HG02798 (cell line): ENCODE results near the gene DPP10.
"Not testable (repeated sequence)": the region's sequence is repeated elsewhere in the genome, so short reads cannot be mapped to it uniquely, and the experiment has no call there.

ENCODE experiments used
- ATAC-seq: cut with Tn5 transposase; IDR thresholded peaks from one replicate; pipeline ENCODE4 v1.9.1; 2021; ENCODE audit warnings: mild to moderate bottlenecking; ENCODE audit not compliant: unreplicated experiment, poor library complexity

The DPP10 gene

DNA sequence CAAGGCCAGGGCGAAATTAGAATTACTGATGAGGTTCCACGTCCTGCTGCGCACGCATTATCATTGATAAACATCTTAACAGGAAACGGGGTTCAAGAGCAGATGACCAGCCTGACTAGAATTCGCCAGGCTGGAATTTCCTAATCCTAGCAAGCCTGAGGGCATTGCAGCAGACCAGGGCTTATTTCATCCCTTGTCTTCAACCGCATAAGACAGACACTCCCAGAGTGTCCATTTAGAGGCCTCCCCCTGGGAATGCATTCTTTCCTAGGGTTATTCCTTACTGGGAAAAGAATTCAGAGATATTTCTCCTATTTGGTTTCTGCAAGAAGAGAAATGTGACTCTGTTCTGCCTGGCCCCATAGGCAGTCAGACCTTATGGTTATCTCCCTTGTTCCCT is 486.8 kb downstream of the DPP10 start:
- no peak for ATAC-seq

GRCh38 chr2:114933671-114934241 is 491.3 kb downstream of the DPP10 start:
- no peak for ATAC-seq

- ATAC-seq, result no peak
Observed at GRCh38 chr2:114935031-114935430, 492.6 kb downstream of the DPP10 start.

DNA sequence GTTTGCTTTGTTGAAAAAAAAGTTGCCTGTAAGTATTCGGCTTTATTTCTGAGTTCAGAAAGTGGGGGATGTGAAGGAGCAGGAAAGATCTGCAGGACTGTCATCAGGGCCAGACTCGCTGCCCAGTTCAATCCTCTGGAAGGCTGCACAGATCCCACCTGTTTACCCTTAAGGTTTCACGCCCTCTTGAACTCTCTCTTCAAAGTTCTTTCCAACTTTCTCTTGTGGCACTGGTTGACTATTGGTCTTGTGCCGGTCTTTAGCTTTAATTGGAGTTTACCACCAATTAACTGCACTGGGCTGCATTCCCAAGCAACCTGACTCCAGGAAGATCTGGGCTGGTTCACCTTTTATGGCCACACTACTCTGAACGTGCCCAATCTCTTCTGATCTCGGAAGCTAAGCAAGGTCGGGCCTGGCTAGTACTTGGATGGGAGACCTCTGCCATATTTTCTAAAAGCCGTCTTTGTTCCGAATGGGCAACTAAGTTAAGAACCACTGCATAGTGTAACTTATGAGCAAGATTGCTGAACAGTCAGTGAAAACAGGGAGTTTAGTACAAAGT is 495.0 kb downstream of the DPP10 start:
- ATAC-seq, result no peak

GRCh38 chr2:114940785-114941458 is 498.5 kb downstream of the DPP10 start:
- ATAC-seq, result no peak

GRCh38 chr2:114949228-114949804 is 506.9 kb downstream of the DPP10 start:
- ATAC-seq, result no peak

DNA sequence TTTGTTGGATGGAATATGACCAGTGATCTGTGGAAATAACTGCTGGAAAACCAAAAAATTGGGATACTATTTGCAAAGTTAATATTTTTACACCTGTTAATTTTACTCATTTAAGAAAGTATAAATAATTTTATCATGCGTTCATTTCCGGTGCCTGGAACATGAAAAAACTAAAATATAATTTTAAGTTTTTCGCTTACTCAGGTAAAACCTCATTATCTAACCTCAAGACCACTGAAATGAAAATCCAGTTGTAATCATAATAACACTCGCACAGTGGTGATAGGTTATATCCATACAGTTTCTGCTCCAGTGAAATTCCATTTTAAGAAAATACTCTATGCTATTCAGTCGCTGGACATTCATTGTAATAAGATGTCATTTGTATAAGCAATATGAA is 517.9 kb downstream of the DPP10 start:
- ATAC-seq, result no peak

GRCh38 chr2:114962532-114962931 is 520.1 kb downstream of the DPP10 start:
- no peak for ATAC-seq

- ATAC-seq, result no peak
Observed at GRCh38 chr2:114968748-114969400, 526.4 kb downstream of the DPP10 start.

- not testable (repeated sequence) for ATAC-seq
Observed at GRCh38 chr2:115004321-115004720, 561.9 kb downstream of the DPP10 start.

DNA sequence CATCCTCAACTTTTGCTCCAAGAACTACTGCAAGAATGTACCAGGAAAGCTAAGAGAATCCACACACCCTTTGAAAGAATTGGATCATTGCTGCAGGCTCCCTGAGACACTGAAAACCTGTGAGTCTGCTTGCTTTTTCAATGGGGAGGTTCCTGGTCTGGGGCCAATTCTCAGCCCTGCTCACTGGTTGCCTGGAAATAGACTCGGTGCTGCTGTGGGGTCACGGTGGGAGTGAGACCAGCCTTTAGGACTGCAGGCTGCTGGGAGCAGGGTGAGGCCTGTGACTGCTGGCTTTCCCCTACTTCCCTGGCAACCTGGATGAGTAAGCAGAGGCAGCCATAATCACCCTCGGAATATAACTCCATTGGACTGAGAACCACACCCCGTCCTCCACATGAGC is 569.3 kb downstream of the DPP10 start:
- ATAC-seq, result no peak

DNA sequence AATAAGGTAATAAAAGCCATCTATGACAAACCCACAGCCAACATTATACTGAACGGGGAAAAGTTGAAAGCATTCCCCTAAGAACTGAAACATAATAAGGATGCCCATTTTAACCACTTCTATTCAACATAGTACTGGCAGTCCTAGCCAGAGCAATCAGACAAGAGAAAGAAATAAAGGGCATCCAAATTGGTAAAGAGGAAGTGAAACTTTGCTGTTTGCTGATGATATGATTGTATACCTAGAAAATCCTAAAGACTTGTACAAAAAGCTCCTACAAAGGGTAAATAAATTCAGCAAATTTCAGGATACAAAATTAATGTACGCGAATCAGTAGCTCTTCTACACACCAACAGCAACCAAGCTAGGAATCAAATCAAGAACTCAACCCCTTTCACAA is 579.6 kb downstream of the DPP10 start:
- not testable (repeated sequence) for ATAC-seq

DNA sequence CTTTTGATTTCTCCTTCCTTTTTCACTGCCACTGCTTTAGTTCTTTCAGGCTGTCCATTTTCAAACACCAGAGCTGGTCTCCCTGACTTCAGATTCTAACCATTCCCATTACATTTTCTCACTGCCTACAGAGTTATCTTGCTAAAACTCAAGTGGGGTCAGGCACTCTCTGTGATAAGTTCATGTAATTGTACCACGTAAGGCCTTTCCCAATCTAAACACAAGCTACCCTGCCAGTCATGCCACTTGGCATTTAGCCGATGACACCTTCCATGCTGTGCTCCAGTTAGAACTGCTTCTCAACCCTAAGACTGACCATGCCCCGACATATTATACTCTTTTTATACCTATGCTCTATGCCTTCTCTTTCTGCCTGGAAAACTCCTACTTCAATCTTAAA is 592.4 kb downstream of the DPP10 start:
- ATAC-seq, result no peak

DNA sequence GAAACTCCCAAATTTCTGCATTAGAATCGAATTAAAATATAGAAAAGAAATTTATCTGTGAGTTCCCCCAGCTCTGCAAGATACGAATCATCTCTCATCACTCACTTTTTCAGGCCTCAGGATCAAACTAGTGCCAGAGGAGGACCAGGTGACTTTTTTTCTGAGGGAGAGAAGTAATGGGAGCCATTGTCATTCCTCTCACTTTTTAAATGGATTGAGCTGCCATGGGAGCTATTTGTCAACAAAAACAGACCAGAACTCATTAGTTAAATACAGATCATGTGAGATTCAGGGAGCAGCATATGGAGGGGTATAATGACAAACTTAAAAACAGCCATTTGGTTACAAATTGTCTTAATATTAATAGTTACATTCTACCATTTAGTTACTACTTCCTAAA is 594.4 kb downstream of the DPP10 start:
- ATAC-seq, result no peak

DNA sequence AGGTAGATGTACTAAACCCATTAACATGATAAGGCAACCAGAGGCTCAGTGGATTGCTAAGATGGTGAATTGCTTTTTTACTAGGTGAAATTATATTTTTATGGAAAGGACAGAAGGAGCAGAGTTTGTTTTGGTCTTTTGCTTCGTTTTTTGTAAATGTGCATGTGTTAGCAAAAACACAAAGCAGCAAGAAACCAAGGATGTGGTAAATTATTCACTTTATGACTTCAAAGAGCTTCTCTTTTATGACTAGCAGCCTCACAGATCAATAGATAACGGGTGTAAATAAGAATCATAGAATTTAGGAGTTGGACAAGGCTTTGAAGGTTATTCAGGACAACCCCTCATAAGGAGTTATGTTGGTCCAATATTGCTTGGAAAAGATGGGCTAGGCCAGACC is 615.0 kb downstream of the DPP10 start:
- no peak for ATAC-seq

- no peak for ATAC-seq
Observed at GRCh38 chr2:115070002-115070401, 627.6 kb downstream of the DPP10 start.

DNA sequence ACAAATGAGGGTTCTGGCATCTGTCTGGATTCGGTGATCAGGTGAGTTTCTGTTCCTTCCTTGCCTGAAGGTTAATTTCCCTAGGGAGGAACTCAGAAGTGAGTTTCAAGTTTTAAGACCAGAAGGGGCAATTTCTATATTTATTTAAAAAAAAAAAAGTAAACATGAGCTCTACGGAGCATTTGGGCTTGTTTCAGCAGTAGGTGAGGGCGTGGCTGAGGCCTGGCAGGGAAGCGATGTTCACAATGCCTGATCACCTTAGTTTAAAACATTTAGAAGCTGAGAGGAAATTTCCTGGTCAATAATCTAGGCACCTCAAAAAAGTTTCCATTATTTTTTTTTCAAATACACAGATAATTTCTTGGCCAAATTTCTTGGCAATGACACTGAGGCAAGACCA is 629.1 kb downstream of the DPP10 start:
- no peak for ATAC-seq

GRCh38 chr2:115075800-115076199 is 633.4 kb downstream of the DPP10 start:
- ATAC-seq, result no peak

GRCh38 chr2:115077626-115078025 is 635.2 kb downstream of the DPP10 start:
- ATAC-seq, result no peak

- ATAC-seq, result no peak
Observed at GRCh38 chr2:115083225-115083624, 640.8 kb downstream of the DPP10 start.

GRCh38 chr2:115083711-115084110 is 641.3 kb downstream of the DPP10 start:
- ATAC-seq, result no peak
